ENCODE results near the gene RALGPS1. TPM values are rescaled to one million over a fixed set of nuclear protein-coding genes. Genes with fewer than 3 reads are reported as not detected.

Gene RALGPS1
- total RNA-seq, 2 donors from 2014 or later = 1.4 to 13.8 TPM

DNA sequence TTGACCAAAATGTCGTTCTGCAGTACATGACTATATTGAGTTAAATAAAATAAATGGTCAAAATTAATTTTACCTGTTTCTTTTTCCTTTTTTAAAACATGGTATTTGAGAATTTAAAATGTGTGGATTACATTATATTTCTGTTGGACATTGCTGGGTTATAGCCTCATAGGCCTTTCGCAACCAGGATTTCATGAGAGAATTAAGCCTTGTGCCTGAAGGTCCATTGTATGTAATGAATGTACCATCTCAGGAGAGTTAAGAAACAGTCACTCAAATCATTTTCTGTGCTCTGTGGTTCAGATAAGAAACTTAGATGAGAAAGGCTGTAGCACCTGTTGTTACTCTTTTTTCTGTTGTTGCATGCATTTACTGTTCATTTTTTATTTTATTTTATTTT is 104.4 kb downstream of the RALGPS1 start:
- DNase-seq (ENCODE audit: low spot score in 2 of 2) (no peak), ATAC-seq (no peak)

GRCh38 chr9:127020036-127020801 is 105.6 kb downstream of the RALGPS1 start:
- Mint-ChIP-seq H3K36me3 (no peaks in the 10 kb centered on the region), H3K27ac (no peak overlapping the region), H3K9me3 (no peaks in the 10 kb centered on the region)
- DNase-seq (ENCODE audit: low spot score in 2 of 2) (no peak), ATAC-seq (no peak)

More for the DNA sequence above, 104.4 kb downstream of the RALGPS1 start:
- Mint-ChIP-seq H3K9me3 (no peaks in the 10 kb centered on the region), H3K27ac (no peak overlapping the region), H3K36me3 (no peaks in the 10 kb centered on the region)

GRCh38 chr9:127020802-127021078 is 106.2 kb downstream of the RALGPS1 start:
- H3K36me3 Mint-ChIP-seq = no peaks in the 10 kb centered on the region
- no peaks in the 10 kb centered on the region for H3K9me3 Mint-ChIP-seq
- no peak for ATAC-seq
- DNase-seq (ENCODE audit: low spot score in 2 of 2) = no peak
- H3K27ac Mint-ChIP-seq = no peak overlapping the region

- no peaks in the 10 kb centered on the region for H3K36me3 Mint-ChIP-seq
- H3K9me3 Mint-ChIP-seq = no peaks in the 10 kb centered on the region
- ATAC-seq = no peak
- DNase-seq (ENCODE audit: low spot score in 2 of 2) = no peak
- H3K27ac Mint-ChIP-seq = no peak overlapping the region
These were observed 107.2 kb downstream of the RALGPS1 start for GRCh38 chr9:127021664-127022363.

DNA sequence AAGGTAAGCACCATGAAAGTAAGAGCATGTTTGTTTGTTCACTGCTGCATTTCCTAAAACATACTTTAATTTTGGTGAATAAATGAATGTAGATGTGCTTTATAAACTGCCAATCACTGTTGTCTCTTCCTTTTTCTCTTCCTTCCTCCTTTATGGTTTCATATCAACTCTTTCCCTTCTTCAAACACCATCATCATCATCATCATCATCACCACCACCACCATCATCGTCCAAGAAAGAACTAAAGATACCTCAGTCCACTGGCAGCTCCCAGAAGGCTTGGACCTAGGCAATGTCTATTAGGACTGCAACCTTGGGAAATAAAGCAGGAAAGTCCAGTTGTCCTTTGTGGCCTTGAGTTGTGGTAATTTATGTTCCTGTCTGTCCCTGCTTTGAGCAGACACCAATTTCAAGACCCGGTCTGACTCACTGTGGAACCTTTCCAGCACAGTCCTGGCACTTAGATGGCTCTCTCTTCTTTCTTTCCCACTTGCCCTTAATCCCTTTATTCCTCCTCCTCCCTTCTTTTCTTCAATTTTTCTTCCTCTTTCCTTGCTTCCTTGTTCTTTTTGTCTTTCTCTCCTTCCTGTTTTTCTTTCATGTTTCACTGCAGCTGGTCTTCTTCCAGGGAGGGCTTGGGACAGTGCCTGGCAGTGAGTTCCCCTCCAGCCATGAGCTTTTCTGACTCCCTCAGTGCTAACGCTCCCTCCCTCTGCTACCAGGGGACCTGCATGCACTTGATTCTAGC is 108.5 kb downstream of the RALGPS1 start:
- H3K9me3 Mint-ChIP-seq = no peaks in the 10 kb centered on the region
- H3K36me3 Mint-ChIP-seq = no peaks in the 10 kb centered on the region
- DNase-seq (ENCODE audit: low spot score in 2 of 2) (no peak), ATAC-seq (no peak)
- H3K27ac Mint-ChIP-seq = no peak overlapping the region

DNA sequence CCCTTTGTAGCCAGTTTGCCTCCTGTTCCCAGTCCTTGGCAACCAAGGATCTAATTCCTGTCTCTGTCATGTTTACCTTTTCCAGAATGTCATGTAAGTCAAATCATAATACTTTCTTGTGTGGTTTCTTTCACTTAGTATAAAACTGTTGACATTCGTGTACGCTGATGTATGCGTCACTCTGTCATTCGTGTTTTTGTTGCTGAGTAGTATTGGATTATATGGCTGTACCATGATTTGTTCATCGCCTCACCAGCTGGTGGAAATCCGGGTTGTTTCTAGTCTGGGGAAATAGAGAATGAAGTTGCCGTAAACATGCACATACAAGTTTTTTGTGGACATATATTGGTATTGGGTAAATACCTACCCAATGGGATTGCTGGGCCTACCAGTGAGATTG is 110.5 kb downstream of the RALGPS1 start:
- Mint-ChIP-seq H3K27ac (no peak overlapping the region), H3K36me3 (no peaks in the 10 kb centered on the region), H3K9me3 (no peaks in the 10 kb centered on the region)
- ATAC-seq (no peak), DNase-seq (ENCODE audit: low spot score in 2 of 2) (no peak)

DNA sequence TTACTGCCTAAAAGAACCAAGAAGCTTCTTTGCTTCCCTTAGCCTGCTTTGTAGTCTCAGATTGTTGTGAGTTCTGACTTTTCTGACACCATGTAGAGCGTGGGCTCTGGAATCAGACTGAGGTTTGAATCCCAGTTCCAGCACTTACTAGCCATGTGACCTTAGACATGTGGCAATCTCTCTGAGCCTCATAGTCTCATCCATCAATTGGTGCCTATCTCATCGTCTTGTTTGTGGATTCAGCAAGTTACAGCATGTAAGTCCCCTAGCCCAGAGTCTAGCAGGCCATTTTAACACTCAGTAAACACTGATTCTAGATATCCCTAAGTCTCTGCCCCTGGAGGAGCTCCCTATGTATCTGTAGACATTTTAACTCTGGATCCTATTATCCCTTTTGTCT is 113.1 kb downstream of the RALGPS1 start:
- Mint-ChIP-seq H3K27ac (no peak overlapping the region), H3K9me3 (no peaks in the 10 kb centered on the region)

GRCh38 chr9:127029548-127029947 is 115.0 kb downstream of the RALGPS1 start:
- DNase-seq (ENCODE audit: low spot score in 2 of 2) = no peak
- Mint-ChIP-seq H3K27ac (no peak overlapping the region), H3K36me3 (no peaks in the 10 kb centered on the region), H3K9me3 (no peaks in the 10 kb centered on the region)
- no peak for ATAC-seq

More for the DNA sequence above, 113.1 kb downstream of the RALGPS1 start:
- DNase-seq (ENCODE audit: low spot score in 2 of 2) (no peak), ATAC-seq (no peak)
- H3K36me3 Mint-ChIP-seq = no peaks in the 10 kb centered on the region

GRCh38 chr9:127030814-127031740 is 116.5 kb downstream of the RALGPS1 start:
- ATAC-seq (no peak), DNase-seq (ENCODE audit: low spot score in 2 of 2) (no peak)
- Mint-ChIP-seq H3K27ac (no peak overlapping the region), H3K36me3 (no peaks in the 10 kb centered on the region), H3K9me3 (no peaks in the 10 kb centered on the region)

DNA sequence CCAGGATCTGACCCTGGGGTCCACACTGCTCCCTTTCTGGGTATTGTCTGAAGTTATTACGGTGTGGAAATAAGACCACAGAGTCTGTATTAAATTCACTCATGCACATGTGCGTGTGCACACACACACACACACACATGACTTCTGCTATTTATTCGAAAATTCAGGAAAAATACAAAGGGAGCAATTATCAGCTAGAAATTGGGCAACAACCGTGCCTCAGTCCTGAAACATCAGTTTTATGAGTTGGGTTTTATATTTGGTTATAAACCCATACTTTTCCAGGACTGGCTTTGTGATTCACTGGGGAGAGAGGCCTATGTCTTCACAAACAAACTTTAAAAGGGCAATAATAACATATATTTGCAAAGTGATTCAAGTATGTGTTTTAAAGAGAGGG is 117.7 kb downstream of the RALGPS1 start:
- no peak for ATAC-seq
- no peaks in the 10 kb centered on the region for H3K36me3 Mint-ChIP-seq

DNA sequence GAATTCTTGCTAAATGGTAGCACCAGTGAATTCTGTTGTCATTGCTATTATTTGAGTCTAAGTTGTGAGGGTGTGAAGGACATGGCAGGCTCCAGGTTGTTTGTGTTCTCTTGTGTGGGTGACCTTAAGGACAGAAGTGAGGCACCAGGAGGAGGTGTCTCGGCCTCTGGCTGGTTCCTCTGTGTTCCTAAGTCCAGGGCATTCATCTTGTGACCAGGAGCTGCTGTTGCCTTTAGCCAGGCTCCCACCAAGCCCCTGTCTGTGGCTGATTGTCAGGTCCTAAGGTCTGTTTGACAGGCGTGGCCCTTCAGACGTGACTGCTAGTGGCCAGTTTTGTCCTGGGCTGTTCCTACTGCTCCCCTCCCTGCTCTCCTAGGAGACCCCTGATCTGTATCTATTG is 118.5 kb downstream of the RALGPS1 start:
- DNase-seq (ENCODE audit: low spot score in 2 of 2) (no peak), ATAC-seq (no peak)
- no peak overlapping the region for H3K27ac Mint-ChIP-seq
- no peaks in the 10 kb centered on the region for H3K9me3 Mint-ChIP-seq
- H3K36me3 Mint-ChIP-seq = no peaks in the 10 kb centered on the region

More for the DNA sequence above, 117.7 kb downstream of the RALGPS1 start:
- H3K27ac Mint-ChIP-seq = no peak overlapping the region
- DNase-seq (ENCODE audit: low spot score in 2 of 2) = no peak
- H3K9me3 Mint-ChIP-seq = no peaks in the 10 kb centered on the region

GRCh38 chr9:127033789-127034188 is 119.2 kb downstream of the RALGPS1 start:
- H3K36me3 Mint-ChIP-seq = no peaks in the 10 kb centered on the region
- H3K27ac Mint-ChIP-seq = no peak overlapping the region
- H3K9me3 Mint-ChIP-seq = no peaks in the 10 kb centered on the region
- no peak for ATAC-seq
- DNase-seq (ENCODE audit: low spot score in 2 of 2) = no peak

GRCh38 chr9:127034691-127035090 is 120.1 kb downstream of the RALGPS1 start:
- DNase-seq (ENCODE audit: low spot score in 2 of 2) (no peak), ATAC-seq (no peak)
- Mint-ChIP-seq H3K9me3 (no peaks in the 10 kb centered on the region), H3K27ac (no peak overlapping the region), H3K36me3 (no peaks in the 10 kb centered on the region)

GRCh38 chr9:127035423-127035822 is 120.8 kb downstream of the RALGPS1 start:
- ATAC-seq (no peak), DNase-seq (ENCODE audit: low spot score in 2 of 2) (no peak)
- no peaks in the 10 kb centered on the region for H3K36me3 Mint-ChIP-seq
- H3K27ac Mint-ChIP-seq = no peak overlapping the region
- H3K9me3 Mint-ChIP-seq = no peaks in the 10 kb centered on the region

DNA sequence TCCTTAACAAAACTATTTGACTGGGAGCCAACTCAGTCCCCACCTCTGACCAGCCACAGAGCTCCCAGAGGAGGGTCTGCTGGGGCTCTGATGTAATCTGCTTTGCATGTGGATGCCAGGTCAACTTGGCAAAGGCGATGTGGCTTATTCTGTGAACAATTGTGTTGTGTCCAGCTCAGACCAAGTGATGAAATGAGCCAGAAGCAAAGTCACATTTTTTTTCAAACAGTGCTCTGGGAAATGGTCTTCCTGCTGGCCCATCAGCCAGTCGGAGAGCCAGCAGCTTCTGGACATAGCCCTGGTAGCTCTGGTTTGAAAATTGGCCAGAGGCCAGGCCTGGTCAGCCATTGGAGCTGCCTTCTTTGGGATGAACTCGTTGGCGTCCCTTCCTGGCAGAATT is 121.4 kb downstream of the RALGPS1 start:
- H3K27ac Mint-ChIP-seq = no peak overlapping the region
- ATAC-seq (no peak), DNase-seq (ENCODE audit: low spot score in 2 of 2) (no peak)
- H3K9me3 Mint-ChIP-seq = no peaks in the 10 kb centered on the region
- no peaks in the 10 kb centered on the region for H3K36me3 Mint-ChIP-seq

GRCh38 chr9:127036437-127036836 is 121.9 kb downstream of the RALGPS1 start:
- DNase-seq (ENCODE audit: low spot score in 2 of 2) (no peak), ATAC-seq (no peak)
- H3K9me3 Mint-ChIP-seq = no peaks in the 10 kb centered on the region
- H3K27ac Mint-ChIP-seq = no peak overlapping the region
- H3K36me3 Mint-ChIP-seq = no peaks in the 10 kb centered on the region

GRCh38 chr9:127038531-127038930 is 123.9 kb downstream of the RALGPS1 start:
- DNase-seq (ENCODE audit: low spot score in 2 of 2) = no peak
- Mint-ChIP-seq H3K9me3 (no peaks in the 10 kb centered on the region), H3K27ac (no peak overlapping the region), H3K36me3 (no peaks in the 10 kb centered on the region)
- ATAC-seq = no peak
